ENCODE data around the gene SEPTIN5.

SEPTIN5 gene

DNA sequence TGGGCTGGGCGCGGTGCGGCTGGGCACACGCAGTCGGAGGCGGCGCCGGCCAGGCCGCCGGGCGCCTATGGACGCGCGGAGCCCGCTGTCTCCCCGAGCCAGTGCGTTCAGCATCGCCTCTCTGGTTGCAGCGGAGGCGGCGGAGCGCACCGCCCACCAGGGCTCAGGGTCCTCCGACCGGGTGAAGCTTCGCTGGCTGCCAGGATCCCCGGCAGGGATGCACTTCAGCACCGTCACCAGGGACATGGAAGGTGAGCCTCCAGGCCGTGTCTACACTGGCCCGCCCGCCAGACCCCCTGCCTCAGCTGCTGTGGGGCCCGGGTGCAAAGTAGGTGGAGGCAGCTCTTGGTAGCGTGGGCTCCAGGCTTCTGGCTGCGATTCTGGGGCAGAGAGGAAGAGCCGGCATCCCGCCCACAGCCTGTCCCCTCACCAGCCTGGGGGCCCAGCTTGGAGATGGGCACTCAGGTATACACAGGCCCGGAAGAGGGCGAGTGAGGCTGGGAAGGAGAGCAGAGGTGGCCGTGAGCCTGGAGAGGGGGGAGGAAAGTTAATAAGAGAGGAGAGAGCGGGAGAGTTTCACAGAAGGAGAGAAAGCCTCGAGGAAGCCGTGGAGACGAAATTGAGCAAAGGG lies 45.2 kb downstream of the SEPTIN5 start:
- TF ChIP-seq, protein P1, sequence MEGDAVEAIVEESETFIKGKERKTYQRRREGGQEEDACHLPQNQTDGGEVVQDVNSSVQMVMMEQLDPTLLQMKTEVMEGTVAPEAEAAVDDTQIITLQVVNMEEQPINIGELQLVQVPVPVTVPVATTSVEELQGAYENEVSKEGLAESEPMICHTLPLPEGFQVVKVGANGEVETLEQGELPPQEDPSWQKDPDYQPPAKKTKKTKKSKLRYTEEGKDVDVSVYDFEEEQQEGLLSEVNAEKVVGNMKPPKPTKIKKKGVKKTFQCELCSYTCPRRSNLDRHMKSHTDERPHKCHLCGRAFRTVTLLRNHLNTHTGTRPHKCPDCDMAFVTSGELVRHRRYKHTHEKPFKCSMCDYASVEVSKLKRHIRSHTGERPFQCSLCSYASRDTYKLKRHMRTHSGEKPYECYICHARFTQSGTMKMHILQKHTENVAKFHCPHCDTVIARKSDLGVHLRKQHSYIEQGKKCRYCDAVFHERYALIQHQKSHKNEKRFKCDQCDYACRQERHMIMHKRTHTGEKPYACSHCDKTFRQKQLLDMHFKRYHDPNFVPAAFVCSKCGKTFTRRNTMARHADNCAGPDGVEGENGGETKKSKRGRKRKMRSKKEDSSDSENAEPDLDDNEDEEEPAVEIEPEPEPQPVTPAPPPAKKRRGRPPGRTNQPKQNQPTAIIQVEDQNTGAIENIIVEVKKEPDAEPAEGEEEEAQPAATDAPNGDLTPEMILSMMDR (conservative IDR thresholded peaks at IDR 0.05): no peak
- peak overlapping the region; percentile 94 for H3K27ac ChIP-seq

DNA sequence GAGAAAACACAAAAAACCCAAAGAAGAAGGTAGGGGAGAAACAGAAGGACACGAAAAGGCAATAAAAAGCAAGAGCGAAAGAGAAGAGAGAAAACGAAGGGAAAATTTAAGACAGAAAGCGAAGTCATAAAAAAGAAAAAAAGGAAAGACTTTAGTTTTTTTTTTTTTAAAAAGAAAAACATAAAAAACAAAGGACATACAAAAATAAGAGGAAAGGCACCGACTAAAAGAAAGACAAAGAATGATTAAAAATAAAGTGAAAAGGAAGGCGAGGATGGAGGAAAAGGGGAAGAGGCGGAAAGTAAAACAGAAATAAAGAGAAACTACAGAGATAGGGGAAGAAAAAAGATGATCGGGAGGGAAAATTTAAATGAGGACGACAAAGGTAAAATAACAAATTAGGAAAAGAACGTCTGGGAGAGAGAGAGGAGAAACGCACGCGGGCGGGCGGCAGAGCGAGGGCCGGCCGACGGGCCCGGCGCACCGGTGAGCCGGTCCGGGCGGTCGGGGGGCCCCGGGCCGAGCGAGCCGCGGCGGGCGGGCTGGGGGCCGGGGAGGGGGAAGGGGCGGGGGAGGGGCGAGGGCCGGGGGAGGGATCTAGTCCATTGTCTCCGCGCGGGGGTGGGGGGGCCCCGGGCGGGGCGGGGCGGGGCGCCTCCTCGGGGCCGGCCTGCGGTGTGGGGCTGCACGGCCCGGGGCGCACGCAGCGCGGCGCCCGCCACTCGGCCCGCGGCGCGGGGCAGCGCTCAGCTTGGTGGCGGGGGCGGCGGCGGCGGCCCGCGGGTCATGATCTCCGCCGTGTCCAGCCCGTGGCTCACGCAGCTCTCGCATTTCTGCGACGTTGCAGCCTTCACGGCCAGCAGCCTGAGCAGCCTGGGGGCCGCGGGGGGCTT lies 46.0 kb downstream of the SEPTIN5 start, which contains the start of gene TBX1:
Gene TBX1, plus strand, starts transcription at position 721 of the 893 bp plus-strand sequence. Its CDS starts 66 bp downstream, at position 787.
- TF ChIP-seq, protein P1 (conservative IDR thresholded peaks at IDR 0.05): no peak
- peak within 1 kb of the TSS; percentile 94 for H3K27ac ChIP-seq

DNA sequence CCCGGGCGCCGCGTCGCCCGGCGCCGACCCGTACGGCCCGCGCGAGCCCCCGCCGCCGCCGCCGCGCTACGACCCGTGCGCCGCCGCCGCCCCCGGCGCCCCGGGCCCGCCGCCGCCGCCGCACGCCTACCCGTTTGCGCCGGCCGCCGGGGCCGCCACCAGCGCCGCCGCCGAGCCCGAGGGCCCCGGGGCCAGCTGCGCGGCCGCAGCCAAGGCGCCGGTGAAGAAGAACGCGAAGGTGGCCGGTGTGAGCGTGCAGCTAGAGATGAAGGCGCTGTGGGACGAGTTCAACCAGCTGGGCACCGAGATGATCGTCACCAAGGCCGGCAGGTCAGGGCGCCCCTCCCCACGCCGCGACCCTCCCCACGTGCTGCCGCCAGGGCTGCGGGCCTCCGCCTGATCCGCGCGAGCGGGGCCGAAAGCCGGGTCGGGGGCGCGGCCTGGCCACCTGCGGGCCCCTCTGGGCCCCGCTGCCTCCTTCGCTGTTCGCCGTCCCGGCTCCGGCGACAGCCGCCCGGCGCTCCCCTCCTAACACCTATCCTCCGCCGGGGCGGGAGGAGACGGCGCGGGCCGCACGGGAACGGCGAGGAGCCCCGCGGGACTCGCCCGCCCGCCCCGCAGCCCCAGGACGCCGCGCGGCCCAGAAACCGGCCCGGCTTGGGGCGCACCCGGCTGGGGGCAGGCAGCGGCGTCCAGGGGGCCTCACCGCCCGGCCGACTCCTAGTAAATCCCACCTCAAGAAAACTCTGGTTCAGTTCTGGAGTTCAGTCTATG lies 46.8 kb downstream of the SEPTIN5 start:
- peak overlapping the region; percentile 94 for H3K27ac ChIP-seq
- TF ChIP-seq, protein P1 (conservative IDR thresholded peaks at IDR 0.05): no peak

DNA sequence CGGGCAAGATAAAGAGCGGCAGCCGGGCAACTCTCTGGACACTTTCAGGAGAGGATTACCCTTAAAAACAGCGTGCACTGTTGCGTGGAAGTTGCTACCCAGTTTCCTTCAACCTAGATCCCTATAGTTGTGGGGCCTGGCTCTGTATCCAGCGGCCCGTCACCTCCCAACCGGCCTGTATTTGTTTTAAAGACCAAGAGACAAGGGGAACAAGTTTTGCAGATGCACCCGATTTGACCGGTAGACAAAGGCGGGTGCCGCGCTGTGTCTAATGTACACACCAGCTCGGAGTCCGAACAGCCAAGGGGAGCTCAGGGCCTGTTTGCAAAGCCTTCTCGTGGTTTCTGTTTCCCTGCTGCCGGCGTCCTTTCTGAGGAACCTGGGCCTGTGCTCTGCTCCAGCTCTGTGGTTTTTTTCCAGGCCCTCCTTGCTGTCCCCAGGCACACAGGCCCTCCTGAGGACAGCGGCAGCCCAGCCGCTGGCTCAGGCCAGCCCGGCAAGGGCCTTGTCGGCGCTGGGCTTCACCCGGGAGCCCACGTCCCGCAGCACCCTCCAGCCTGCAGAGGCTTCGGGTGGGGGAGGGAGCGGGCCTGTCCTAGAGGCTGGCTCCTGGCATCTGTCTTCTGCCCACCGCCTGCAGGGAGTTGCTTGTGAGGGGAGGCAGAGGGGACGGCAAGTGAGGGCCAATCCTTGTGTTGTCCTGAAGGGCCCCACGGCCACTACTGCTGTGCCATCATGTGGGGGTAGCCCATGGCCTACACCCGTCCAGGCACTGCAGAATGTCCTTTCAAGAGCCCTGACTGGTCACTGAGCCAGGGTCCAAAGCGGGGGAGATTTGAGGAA lies 47.6 kb downstream of the SEPTIN5 start:
- peak overlapping the region; percentile 94 for H3K27ac ChIP-seq
- TF ChIP-seq, protein P1 (conservative IDR thresholded peaks at IDR 0.05): no peak

DNA sequence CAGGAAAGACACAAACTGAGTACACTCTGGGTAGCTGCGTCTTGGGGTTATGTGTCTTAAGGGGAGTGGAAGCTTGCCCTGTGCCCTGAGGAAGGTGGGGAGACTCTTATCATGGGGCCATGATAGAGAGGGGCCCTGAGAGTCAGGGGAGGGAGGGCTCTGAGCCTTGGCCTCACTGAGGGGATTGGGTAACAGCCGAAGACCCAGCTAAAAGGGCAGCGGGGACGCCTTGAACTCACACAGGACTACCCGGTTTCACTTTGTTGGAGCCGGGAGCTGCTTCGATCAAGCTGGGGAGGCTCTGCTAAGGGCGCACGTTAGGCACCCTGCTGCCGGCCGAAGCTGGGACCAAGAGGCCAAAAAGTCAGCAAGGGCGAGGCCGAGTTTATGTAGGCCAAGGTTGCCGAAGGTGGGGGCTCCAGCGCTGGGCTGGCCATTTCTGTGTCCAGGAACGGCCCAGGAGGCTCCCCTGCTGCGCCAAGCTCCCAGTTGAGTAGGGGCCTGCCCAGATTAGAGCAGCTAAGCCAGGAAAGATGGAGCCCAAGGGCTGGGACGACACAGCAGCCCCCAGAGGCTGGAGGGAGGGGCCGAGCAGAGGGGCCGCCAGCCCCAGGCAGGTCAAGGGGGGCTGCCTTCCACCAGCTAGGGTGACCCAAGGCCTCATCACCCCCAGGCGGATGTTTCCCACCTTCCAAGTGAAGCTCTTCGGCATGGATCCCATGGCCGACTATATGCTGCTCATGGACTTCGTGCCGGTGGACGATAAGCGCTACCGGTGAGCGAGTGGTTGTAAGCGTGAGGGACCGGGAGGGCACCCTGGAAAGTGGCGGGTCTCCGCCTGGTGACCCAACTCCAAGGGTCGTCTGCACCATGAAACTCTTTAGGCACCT lies 48.5 kb downstream of the SEPTIN5 start:
- peak overlapping the region; percentile 94 for H3K27ac ChIP-seq
- TF ChIP-seq, protein P1 (conservative IDR thresholded peaks at IDR 0.05): no peak
